Measurements from ENCODE around the gene WFS1. TPM values are rescaled to one million over a fixed set of nuclear protein-coding genes. Genes with fewer than 3 reads are reported as not detected.

WFS1 gene
- total and polyA plus RNA-seq, 2 of the 4 experiments (the other 2 are of a cell fraction), result 9.7 to 42.4 TPM

DNA sequence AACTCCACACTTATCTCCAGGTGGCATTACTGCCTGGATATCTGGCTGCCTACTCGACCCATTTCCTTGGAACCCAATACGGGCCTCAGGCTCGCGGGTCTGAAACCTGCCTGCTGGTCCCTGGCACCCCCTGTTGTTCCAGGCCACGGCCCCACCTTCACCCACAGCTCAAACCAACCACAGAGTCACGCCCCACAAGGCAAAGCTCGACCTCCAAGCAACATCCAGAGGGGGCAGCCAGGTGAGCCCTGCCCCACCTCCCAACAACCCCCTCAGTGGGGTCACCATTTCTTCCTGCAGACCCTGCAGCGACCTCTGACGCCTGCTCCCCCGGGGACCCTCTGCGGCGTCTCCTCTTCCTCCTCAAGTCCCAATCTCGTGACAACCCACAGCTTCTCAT is 76.2 kb downstream of the WFS1 start:
- WGBS, 2 experiments (ENCODE audit: extremely low coverage in 2 of 2, insufficient read length in 1 of 2), result 57% methylated on average over 8 of the region's 13 CpGs; no CpG with 5 or more reads in 1 of the 2 experiments
- dilution Hi-C loops (cut with HindIII; ENCODE audit: low sequenced_read_pairs, unreplicated experiment) (no loop called here), intact Hi-C loops (cut with micrococcal nuclease) (no loop called here), in situ Hi-C loops (cut with MboI; ENCODE audit: low sequenced_read_pairs) (no loop called here)
- Histone ChIP-seq H3K4ac (ENCODE audit: low read depth, low read length) (no peak overlapping the region), H3K9me1 (ENCODE audit: insufficient read depth, low read length) (no peaks in the 10 kb centered on the region), H3K4me2 (ENCODE audit: low read depth, low read length) (no peak overlapping the region), H3K36me3 (ENCODE audit: control insufficient read depth, insufficient read depth, low read length) (no peaks in the 10 kb centered on the region), H3K14ac (replicated peaks; ENCODE audit: low read depth, low read length) (no peak overlapping the region), H2BK5ac (ENCODE audit: low read depth, low read length, poor library complexity, severe bottlenecking) (no peak overlapping the region), H3K27me3 (ENCODE audit: control insufficient read depth, insufficient read depth, low read length) (peaks cover 13% of the 10 kb centered on the region), H3K4me1 (ENCODE audit: control insufficient read depth, insufficient read depth, low read length) (peaks cover 2% of the 10 kb centered on the region; the same call in 1 of the 2 replicates), H4K20me1 (ENCODE audit: insufficient read depth, low read length) (no peaks in the 10 kb centered on the region), H3K56ac (ENCODE audit: extremely low read depth, insufficient read depth, low read length) (no peak overlapping the region), H3K27ac (ENCODE audit: insufficient read depth, low read length) (no peak overlapping the region), H3K23ac (ENCODE audit: low read depth, low read length) (no peak overlapping the region), H3K9me3 (ENCODE audit: control insufficient read depth, insufficient read depth, low read length) (no peaks in the 10 kb centered on the region), H2AFZ (replicated peaks; ENCODE audit: low read length, poor library complexity) (no peak overlapping the region), H3K9ac (ENCODE audit: low read depth, low read length) (no peak overlapping the region), H2BK120ac (ENCODE audit: low read depth, low read length) (no peak overlapping the region), H4K8ac (ENCODE audit: low read depth in 2 of 2, low read length in 2 of 2) (no peak overlapping the region), H4K5ac (ENCODE audit: low read depth, low read length) (no peak overlapping the region), H3K79me1 (ENCODE audit: low read depth in 1 of 2, low read length in 2 of 2) (no peaks in the 10 kb centered on the region), H2BK20ac (ENCODE audit: low read depth, low read length) (no peak overlapping the region), H2AK9ac (replicated peaks; ENCODE audit: low read depth, low read length, poor library complexity) (no peak overlapping the region), H4K91ac (ENCODE audit: insufficient read depth, low read depth, low read length) (no peak overlapping the region), H2AK5ac (ENCODE audit: low read depth, low read length) (no peak overlapping the region), H3K4me3 (ENCODE audit: insufficient read depth, low read depth, low read length) (no peak overlapping the region), H2BK15ac (ENCODE audit: low read depth, low read length) (no peak overlapping the region), H3K18ac (ENCODE audit: low read depth, low read length) (no peak overlapping the region)
- ATAC-seq (ENCODE audit: low read depth) (no peak), DNase-seq (no peak)
- POLR2A ChIA-PET (ENCODE audit: unreplicated experiment), result no interaction called here
- CTCF ChIA-PET, result interaction anchor here (1.8 kb wide), 1 partner anchor 14 kb away, joined by 5 read pairs; no protein-coding TSS in a partner anchor
- BruUV-seq (replicated peaks), result no TSS peak
- no peak for TF ChIP-seq CHD1 (IDR thresholded peaks at IDR 0.05; ENCODE audit: low read depth, low read length)
- no peak for TF ChIP-seq MAFK (IDR thresholded peaks at IDR 0.05; ENCODE audit: low read depth, low read length)
- TF ChIP-seq RFX5 (IDR thresholded peaks at IDR 0.05; ENCODE audit: low read depth, low read length), result no peak
- TF ChIP-seq BHLHE40 (IDR thresholded peaks at IDR 0.05; ENCODE audit: low read depth, low read length), result no peak
- TF ChIP-seq ELK1 (IDR thresholded peaks at IDR 0.05; ENCODE audit: borderline replicate concordance, low read depth, low read length), result no peak
- no peak for TF ChIP-seq USF2 (IDR thresholded peaks at IDR 0.05; ENCODE audit: low read depth, low read length)
- TF ChIP-seq MXI1 (IDR thresholded peaks at IDR 0.05; ENCODE audit: borderline replicate concordance, low read depth, low read length), result no peak
- no peak for TF ChIP-seq RCOR1 (IDR thresholded peaks at IDR 0.05; ENCODE audit: insufficient replicate concordance, low read length)
- TF ChIP-seq, protein P1, sequence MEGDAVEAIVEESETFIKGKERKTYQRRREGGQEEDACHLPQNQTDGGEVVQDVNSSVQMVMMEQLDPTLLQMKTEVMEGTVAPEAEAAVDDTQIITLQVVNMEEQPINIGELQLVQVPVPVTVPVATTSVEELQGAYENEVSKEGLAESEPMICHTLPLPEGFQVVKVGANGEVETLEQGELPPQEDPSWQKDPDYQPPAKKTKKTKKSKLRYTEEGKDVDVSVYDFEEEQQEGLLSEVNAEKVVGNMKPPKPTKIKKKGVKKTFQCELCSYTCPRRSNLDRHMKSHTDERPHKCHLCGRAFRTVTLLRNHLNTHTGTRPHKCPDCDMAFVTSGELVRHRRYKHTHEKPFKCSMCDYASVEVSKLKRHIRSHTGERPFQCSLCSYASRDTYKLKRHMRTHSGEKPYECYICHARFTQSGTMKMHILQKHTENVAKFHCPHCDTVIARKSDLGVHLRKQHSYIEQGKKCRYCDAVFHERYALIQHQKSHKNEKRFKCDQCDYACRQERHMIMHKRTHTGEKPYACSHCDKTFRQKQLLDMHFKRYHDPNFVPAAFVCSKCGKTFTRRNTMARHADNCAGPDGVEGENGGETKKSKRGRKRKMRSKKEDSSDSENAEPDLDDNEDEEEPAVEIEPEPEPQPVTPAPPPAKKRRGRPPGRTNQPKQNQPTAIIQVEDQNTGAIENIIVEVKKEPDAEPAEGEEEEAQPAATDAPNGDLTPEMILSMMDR (conservative IDR thresholded peaks at IDR 0.05; ENCODE audit: low read depth, low read length), result no peak
- no peak for TF ChIP-seq MAZ (IDR thresholded peaks at IDR 0.05; ENCODE audit: borderline replicate concordance, low read depth, low read length)
- no peak for TF ChIP-seq FOS (IDR thresholded peaks at IDR 0.05; ENCODE audit: low read depth, low read length)
- TF ChIP-seq RAD21 (IDR thresholded peaks at IDR 0.05; ENCODE audit: low read length), result no peak
- TF ChIP-seq NFE2L2 (IDR thresholded peaks at IDR 0.05; ENCODE audit: low read depth, low read length), result no peak
- TF ChIP-seq POLR2A (IDR thresholded peaks at IDR 0.05; ENCODE audit: low read depth, low read length), result no peak
- TF ChIP-seq SMC3 (IDR thresholded peaks at IDR 0.05; ENCODE audit: low read depth, low read length), result no peak
- TF ChIP-seq CEBPB (IDR thresholded peaks at IDR 0.05; ENCODE audit: low read depth, low read length), result no peak

Measured in IMR-90 (cell line).